Lower leg skin (tissue), 4 donors: ENCODE data around the gene CDC26. TPM values are rescaled to one million over a fixed set of nuclear protein-coding genes. Genes with fewer than 3 reads are reported as not detected.

Source experiments
- DNase-seq, 2 donors: peaks; one replicate each; pipeline ENCODE4 v3.0.0-alpha.2; 2019; ENCODE audit warnings: low spot score in 2 of 2
- H3K4me3 ChIP-seq: fragments of 200-600 bp; sonication (generic); 2 replicates; pipeline ENCODE4 v1.5.1; 2017; ENCODE audit warnings: mild to moderate bottlenecking, low read depth; ENCODE audit not compliant: poor library complexity, severe bottlenecking
- CTCF ChIP-seq, 3 donors: fragments of 450-650 bp; IDR thresholded peaks; one replicate each; pipeline ENCODE4 v1.5.1; 2016; ENCODE audit warnings: antibody characterized with exemption in 3 of 3, mild to moderate bottlenecking in 3 of 3, moderate library complexity in 2 of 3
- POLR2A ChIP-seq, 2 donors: fragments of 450-650 bp; IDR thresholded peaks; one replicate each; pipeline ENCODE4 v1.6.1; 2016 to 2017; ENCODE audit warnings: antibody characterized with exemption in 2 of 2, mild to moderate bottlenecking in 1 of 2, moderate library complexity in 1 of 2
- WGBS, 2 donors: methylation state at CpG; one replicate each; pipeline ENCODE4 v1.1.5; 2018; 5-methylcytosine and 5-hydroxymethylcytosine counted together
- intact Hi-C: fragments of 100-400 bp; cut with DNase I; formaldehyde crosslinking; loops from one replicate; pipeline ENCODE4 v1.15.0; 2023; ENCODE audit warnings: low total_unique reads
- total RNA-seq, 4 donors: library from RNA; depleted of rRNA; stranded (reverse); fragments of >200 nt; gene quantifications; one replicate each; pipeline ENCODE4 v1.1.0, GENCODE V29; 2016

CDC26 gene
- total RNA-seq, 4 donors from 2014 or later: 17.8 to 33.3 (median 20.1) TPM

- no peak overlapping the region for H3K4me3 ChIP-seq
- TF ChIP-seq POLR2A (IDR thresholded peaks at IDR 0.05) (no peak), CTCF (IDR thresholded peaks at IDR 0.05) (no peak)
- no peak for DNase-seq
- intact Hi-C loops: no loop called here
These were observed 39.9 kb upstream of the CDC26 start for GRCh38 chr9:113315231-113315630.

- TF ChIP-seq CTCF (IDR thresholded peaks at IDR 0.05) (no peak), POLR2A (IDR thresholded peaks at IDR 0.05) (no peak)
- intact Hi-C loops: no loop called here
- 71 to 73% methylated on average over 5 of the region's 5 CpGs for WGBS, 2 donors
- no peak overlapping the region for H3K4me3 ChIP-seq
- DNase-seq: no peak
These were observed 37.9 kb upstream of the CDC26 start for GRCh38 chr9:113313261-113313660.

GRCh38 chr9:113311961-113312360 is 36.6 kb upstream of the CDC26 start:
- no peak for TF ChIP-seq CTCF (IDR thresholded peaks at IDR 0.05)
- TF ChIP-seq POLR2A (IDR thresholded peaks at IDR 0.05): no peak
- DNase-seq: no peak
- no peak overlapping the region for H3K4me3 ChIP-seq
- 75 to 77% methylated on average over 3 of the region's 3 CpGs for WGBS, 2 donors
- intact Hi-C loops: no loop called here

GRCh38 chr9:113310538-113310937 is 35.2 kb upstream of the CDC26 start:
- TF ChIP-seq CTCF (IDR thresholded peaks at IDR 0.05): no peak
- TF ChIP-seq POLR2A (IDR thresholded peaks at IDR 0.05): no peak
- intact Hi-C loops: no loop called here
- WGBS, 2 donors: 51 to 60% methylated on average over 3 of the region's 3 CpGs
- no peak for DNase-seq
- H3K4me3 ChIP-seq: no peak overlapping the region

GRCh38 chr9:113309204-113309813 is 33.9 kb upstream of the CDC26 start:
- DNase-seq: no peak
- intact Hi-C loops: loop anchor here (5.0 kb wide), 1 partner anchor 98 kb away; no protein-coding TSS in a partner anchor
- TF ChIP-seq POLR2A (IDR thresholded peaks at IDR 0.05): no peak
- TF ChIP-seq CTCF (IDR thresholded peaks at IDR 0.05): no peak
- no peak overlapping the region for H3K4me3 ChIP-seq
- 8% methylated on average over 2 of the region's 2 CpGs for WGBS, 2 donors

GRCh38 chr9:113307396-113307975 is 32.1 kb upstream of the CDC26 start:
- TF ChIP-seq CTCF (IDR thresholded peaks at IDR 0.05) (no peak), POLR2A (IDR thresholded peaks at IDR 0.05) (no peak)
- intact Hi-C loops: loop anchor here (5.0 kb wide), 1 partner anchor 100 kb away; no protein-coding TSS in a partner anchor
- WGBS, 2 donors: 63 to 67% methylated on average over 8 of the region's 8 CpGs
- no peak for DNase-seq
- H3K4me3 ChIP-seq: no peak overlapping the region
